Lung microvascular endothelial cell (primary cell): ENCODE measurements around the gene TRABD2B. TPM values are rescaled to one million over a fixed set of nuclear protein-coding genes. Genes with fewer than 3 reads are reported as not detected.

Experiments
- DNase-seq, 2 donors: peaks; one replicate each; pipeline versions ENCODE4 v3.0.0 to v3.0.0-alpha.2; 2010; ENCODE audit warnings: low read depth in 2 of 2
- total RNA-seq: library from RNA; depleted of rRNA; stranded (reverse); fragments of >200 nt; gene quantifications from 2 replicates; pipeline ENCODE4 v1.2.1, GENCODE V29; 2014

The TRABD2B gene
- total RNA-seq, 1 donor from 2014 or later = not detected

GRCh38 chr1:47881505-47882442 lies 115.4 kb downstream of the TRABD2B start:
- no peak for DNase-seq

GRCh38 chr1:47876587-47876963 lies 120.6 kb downstream of the TRABD2B start:
- DNase-seq = no peak

DNA sequence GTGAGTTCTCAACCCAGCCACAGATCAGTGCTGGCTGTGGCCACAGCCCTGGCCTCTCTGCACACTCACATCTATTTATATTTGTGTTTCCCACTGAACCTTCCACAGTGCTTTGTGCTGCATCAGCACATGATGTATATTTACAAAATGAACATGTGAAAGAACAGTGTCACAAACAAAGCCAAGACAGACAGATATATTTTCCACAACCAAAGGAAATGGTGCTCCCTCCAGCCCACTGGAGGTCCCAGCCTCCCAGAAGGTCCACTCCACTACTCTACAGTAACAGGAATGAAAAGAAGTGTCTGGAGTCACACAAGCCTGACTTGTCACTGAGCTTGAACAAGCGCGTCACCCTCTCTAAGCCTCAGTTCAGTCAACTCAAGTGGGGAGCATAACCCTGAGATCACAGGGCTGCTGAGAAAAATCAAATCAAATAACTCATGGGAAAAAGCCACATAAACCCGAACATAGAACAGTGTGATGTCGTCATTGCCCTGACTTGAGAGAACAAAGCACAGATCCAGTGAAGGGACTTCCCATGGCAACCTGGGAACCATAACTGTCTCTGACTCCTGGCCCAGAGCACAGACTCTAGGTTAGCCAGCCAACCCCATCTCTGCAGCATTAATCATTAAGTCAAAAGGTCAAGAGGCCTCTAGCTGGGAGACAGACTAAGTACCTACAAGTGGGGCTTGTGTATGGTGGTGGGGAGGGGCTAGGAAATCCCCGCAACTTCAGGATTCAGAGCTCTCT lies 121.2 kb downstream of the TRABD2B start:
- peak in 1 of 2 donors; percentile 40 for DNase-seq

- DNase-seq = peak in 1 of 2 donors; percentile 20
These were observed 122.1 kb downstream of the TRABD2B start for GRCh38 chr1:47875036-47875435.

DNA sequence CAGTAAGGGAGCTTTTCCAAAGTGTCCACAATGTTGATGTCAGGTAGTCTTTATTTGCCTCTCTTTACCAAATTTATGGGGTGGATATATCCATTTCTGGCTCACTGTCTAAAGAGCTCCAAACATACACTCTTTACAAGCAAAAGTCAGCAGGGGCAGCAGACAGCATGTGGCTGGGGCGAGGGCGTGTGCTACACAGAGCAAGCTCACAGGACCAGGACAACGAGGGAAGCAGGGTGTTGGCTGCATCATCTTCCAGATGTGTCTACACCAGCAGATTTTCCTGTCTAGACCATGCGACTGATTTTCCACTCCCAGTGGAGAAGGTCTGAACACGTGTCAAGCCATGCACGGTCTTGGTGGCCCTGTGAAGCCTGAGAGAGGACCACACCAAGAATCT lies 123.8 kb downstream of the TRABD2B start:
- DNase-seq = no peak

DNA sequence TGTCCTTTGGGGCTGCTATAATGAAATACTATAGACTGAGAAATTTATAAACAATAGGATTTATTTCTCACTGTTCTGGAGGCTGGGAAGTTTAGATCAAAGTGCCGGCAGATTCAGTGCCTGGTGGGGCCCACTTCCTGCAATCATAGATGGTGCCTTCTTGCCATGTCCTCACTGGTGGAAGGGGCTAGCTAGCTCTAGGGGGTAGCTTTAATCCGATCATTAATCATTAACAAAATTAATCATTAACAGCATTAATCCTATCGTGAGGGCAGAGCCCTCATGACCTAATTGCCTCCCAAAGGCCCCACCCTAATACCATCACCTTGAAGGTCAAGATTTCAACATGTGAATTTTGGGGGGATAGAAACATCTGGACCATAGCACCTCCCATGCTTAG lies 124.3 kb downstream of the TRABD2B start:
- DNase-seq = no peak

DNA sequence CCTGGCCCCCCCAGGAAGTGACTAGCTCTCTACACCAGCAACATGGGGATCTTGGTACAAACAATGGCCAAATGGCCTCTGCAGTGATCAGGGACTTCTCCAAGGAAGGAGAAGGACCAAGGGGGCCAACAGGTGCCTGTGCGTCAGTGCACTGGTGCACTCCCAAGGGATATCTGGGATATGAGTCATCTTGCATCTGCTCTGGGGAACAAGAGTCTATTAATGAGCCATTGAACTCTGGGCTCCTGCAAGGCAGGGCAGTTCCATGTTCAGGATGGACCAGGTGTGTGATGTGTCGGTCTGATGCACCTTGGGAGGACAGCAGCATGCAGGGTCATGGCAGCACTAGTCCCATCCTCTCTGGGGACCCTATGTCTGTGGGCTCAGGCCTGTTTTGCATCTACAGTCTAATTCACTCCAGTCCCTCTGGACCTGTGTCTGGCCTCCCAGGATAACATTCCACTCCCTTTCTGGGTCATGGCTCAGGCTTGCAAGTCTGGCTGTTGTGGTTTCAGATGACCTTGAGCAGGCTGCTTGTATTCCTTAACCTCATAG lies 125.3 kb downstream of the TRABD2B start:
- DNase-seq = peak in 1 of 2 donors; percentile 80

DNA sequence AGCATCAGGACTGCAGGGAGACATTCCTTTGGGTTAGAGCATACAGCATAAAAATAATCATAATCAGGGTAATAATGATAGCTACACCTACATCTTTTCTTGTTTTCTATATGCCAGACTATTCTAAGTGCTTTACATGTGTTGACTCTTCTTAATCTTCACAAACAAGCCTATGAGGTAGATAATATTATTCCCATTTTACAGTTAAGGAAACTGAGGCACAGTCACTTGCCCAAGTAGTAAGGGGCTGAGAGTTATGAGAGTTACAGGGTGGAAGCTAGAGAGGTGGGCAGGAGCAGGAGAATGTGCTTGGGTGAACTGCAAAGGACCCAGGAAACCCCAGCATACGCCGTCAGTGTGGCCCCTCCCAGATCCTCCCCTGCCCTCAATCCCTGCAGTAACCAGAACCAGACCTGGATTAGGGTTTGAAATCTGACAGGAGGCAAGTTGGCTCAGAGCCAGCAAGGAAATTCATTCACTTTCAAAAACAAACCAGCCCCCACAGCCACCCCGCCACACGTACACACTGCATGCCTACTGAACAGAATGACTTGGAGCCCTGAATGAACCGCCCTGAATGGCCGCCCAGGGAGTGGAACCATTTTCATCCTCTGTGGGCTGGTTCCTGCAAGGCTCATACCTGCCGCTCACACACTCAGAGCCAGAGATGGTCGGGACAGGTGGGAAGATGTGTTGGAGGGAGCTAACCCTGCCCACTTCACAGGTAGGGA lies 126.1 kb downstream of the TRABD2B start:
- peak in 1 of 2 donors; percentile 17 for DNase-seq

- DNase-seq = peak; percentile 22 to 28
These were observed 126.7 kb downstream of the TRABD2B start for GRCh38 chr1:47870480-47870879.

DNA sequence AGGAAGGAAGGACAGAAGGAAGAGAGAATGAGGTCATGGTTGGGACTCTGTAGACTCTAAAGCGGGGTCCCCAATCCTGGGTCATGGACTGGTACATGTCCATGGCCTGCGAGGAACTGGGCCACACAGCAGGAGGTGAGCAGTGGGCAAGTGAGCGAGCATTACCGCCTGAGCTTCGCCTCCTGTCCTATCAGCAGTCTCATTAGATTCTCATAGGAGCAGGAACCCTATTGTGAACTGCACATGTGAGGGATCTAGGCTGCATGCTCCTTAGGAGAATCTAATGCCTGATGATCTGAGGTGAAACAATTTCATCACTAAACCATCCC lies 128.9 kb downstream of the TRABD2B start:
- DNase-seq = no peak

- no peak for DNase-seq
These were observed 129.5 kb downstream of the TRABD2B start for GRCh38 chr1:47867438-47868347.

DNA sequence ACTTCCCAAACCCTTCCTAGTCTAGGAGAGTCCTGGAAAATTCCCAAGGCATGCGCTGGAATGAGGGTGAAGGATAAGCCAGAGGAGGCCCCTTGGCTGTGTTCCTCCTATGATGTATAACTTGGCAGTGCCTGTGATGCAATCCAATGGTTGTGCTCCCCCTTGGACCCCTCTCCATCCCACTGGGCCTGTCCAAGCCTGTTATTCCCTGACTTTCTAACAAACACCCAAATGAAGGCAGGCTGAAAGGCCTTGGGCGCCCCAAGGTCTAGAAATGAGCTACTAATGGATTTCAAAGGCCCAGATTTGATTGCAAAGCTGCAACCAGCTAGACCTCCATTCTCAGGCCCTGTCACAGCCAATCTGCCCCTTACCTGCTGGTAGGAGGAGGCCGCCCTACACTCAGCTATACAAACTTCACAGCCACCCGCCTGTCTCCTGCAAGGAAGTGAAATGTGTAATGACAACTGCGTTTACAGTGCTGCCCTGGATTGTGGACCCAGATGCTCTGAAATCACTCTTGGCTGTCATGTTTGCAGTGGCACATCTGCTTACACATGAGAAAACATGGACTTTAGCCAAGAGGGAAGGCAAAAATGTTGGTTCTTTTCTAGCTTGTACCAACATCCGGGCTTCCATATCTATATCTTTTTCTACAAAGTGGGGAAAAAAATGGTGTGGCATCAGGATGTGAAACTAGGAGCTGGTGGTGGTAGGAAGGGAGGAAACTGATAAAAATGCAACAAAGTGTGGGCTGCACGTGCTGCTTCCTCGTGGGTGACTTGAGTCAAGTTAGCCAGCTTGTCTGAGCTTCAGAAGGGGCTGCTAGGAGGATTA lies 130.4 kb downstream of the TRABD2B start:
- DNase-seq = no peak

GRCh38 chr1:47865881-47866535 lies 131.2 kb downstream of the TRABD2B start:
- DNase-seq = peak in 1 of 2 donors; percentile 17

DNA sequence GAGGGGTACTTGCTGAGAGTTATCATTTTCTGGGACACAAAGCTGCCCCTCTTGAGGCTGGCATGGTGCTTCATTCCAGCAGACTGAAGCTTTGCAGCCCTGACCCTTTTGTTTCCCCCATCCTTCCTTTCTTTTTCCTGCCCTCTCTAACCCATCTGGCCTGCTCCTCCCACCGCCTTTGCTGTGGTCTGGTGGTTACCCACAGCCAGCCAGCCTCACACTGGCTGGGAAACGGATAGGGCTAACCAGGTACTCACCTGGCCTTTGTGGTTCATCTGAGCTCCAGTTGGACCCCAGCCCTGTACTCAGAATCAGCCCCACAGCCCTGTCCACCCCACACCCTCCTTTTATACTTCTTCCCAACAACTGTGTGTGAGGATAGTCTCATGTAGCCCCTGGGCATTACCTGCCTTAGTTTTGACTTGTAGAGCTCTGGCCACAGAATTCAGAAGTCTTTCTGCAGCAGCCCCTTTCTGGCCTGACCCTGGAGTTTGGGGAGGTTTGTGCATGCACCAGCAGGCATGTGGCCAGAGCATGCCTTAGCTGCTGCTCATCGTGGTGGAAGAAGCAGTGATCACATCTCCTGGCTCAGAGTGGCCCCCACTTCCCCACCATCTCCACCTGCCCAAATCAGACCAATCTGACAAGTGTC lies 138.0 kb downstream of the TRABD2B start:
- no peak for DNase-seq

GRCh38 chr1:47856996-47857395 lies 140.2 kb downstream of the TRABD2B start:
- no peak for DNase-seq

- DNase-seq = no peak
These were observed 142.0 kb downstream of the TRABD2B start for GRCh38 chr1:47855230-47855629.

DNA sequence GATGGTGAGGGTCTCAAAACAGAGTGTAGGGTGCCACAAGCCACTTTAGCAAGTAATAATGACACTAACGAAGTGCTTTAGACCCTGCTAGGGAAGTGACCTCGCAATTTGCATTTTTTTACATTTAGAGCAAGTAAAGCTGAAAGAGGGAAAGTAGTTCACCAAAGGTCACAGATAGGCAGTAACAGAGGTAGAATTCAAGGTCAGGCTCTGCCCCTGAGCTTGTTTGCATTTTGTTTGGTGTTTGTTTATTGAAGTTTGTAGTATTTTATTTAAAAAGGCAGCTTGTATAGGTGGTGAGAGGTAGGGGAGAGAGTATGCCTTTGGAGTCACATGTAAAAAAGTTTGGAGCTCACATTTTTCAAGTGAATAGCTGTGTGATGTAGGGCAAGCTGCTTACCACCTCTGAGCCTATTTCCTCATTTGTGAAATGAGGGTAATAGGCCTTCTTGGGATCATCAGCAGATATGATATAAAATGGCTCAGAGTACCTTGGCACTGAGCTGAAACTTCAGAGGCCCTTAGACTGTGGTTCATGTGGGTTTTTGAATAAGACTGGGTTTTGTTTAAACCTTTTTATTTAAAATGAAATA lies 142.5 kb downstream of the TRABD2B start:
- DNase-seq = no peak

DNA sequence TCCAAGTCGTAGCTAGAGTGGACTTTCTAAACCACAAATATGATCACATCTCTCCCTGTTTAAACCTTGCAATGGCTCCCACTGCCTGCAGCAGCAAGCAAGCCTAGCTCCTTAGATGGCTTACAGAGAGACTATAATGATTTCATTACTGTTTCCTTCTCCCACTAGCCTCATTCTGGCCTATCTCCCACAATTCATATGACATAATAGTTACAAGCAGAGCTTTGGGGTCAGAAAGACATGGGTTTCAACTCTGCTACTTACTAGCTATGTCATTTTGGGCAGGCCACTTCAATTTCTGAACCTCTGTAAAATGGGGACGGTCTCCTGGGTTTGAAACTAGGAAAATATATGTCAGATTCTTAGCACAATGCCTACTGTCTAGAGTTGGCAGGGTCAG lies 143.3 kb downstream of the TRABD2B start:
- DNase-seq = no peak
